Esophagus squamous epithelium (tissue), 5 donors: Measurements from ENCODE around the gene NKD2. TPM values are rescaled to one million over a fixed set of nuclear protein-coding genes. Genes with fewer than 3 reads are reported as not detected.

Source experiments
- DNase-seq: peaks from one replicate; lab custom pipeline; 2025; lab: John Stamatoyannopoulos, UW
- H3K27ac ChIP-seq, 4 donors: fragments of 200-600 bp; sonication (generic); one replicate each; pipeline ENCODE4 v1.5.1; 2016 to 2019; ENCODE audit warnings: mild to moderate bottlenecking in 1 of 4
- H3K27me3 ChIP-seq, 4 donors: fragments of 200-600 bp; sonication (generic); 1 replicate in 3 of 4; 2 replicates in 1 of 4; pipeline versions ENCODE4 v1.5.1 to v1.6.0; 2017 to 2021; ENCODE audit warnings: antibody characterized with exemption in 1 of 4
- H3K36me3 ChIP-seq, 3 donors: fragments of 200-600 bp; sonication (generic); one replicate each; pipeline ENCODE4 v1.5.1; 2016 to 2019
- H3K4me1 ChIP-seq, 3 donors: fragments of 200-600 bp; sonication (generic); one replicate each; pipeline ENCODE4 v1.5.1; 2017 to 2019
- H3K4me3 ChIP-seq, 4 donors: fragments of 200-600 bp; sonication (generic); 1 replicate in 3 of 4; 2 replicates in 1 of 4; pipeline ENCODE4 v1.5.1; 2016 to 2019; ENCODE audit warnings: mild to moderate bottlenecking in 2 of 4, moderate library complexity in 1 of 4
- H3K9me3 ChIP-seq, 3 donors: fragments of 200-600 bp; sonication (generic); one replicate each; pipeline ENCODE4 v1.5.1; 2016 to 2019
- CTCF ChIP-seq, 6 experiments: fragments of 450-650 bp in 4 of 6; fragments of 200-600 bp in 2 of 6; sonication (generic) in 2 of 6; IDR thresholded peaks; one replicate each; pipeline ENCODE4 v1.5.1; 2016 to 2019; ENCODE audit warnings: antibody characterized with exemption in 6 of 6, mild to moderate bottlenecking in 4 of 6, moderate library complexity in 4 of 6
- POLR2A ChIP-seq, 4 donors: fragments of 450-650 bp; IDR thresholded peaks; one replicate each; pipeline ENCODE4 v1.6.1; 2017; ENCODE audit warnings: antibody characterized with exemption in 4 of 4, mild to moderate bottlenecking in 4 of 4, moderate library complexity in 3 of 4
- WGBS, 2 donors: methylation state at CpG; one replicate each; pipeline ENCODE4 v1.1.5; 2018; 5-methylcytosine and 5-hydroxymethylcytosine counted together
- intact Hi-C: fragments of 100-400 bp; cut with DNase I; formaldehyde crosslinking; loops from one replicate; pipeline ENCODE4 v1.15.0; 2022
- total RNA-seq, 4 donors: library from RNA; depleted of rRNA; stranded (reverse); fragments of >200 nt; gene quantifications; one replicate each; pipeline ENCODE4 v1.1.0, GENCODE V29; 2016
- donor health status: DM: yes; HTN: yes; CAD: no.

NKD2 gene
- total RNA-seq, 4 donors from 2014 or later = 1.2 to 11.3 (median 1.5) TPM

GRCh38 chr5:1041225-1042143 lies 32.9 kb downstream of the NKD2 start:
- WGBS, 2 donors = 66 to 73% methylated on average over 15 of the region's 15 CpGs
- no peak overlapping the region for H3K27ac ChIP-seq
- intact Hi-C loops = no loop called here
- no peak for DNase-seq
- H3K36me3 ChIP-seq = no peaks in the 10 kb centered on the region
- no peaks in the 10 kb centered on the region for H3K4me1 ChIP-seq
- H3K9me3 ChIP-seq = no peaks in the 10 kb centered on the region
- H3K4me3 ChIP-seq = no peak overlapping the region
- no peaks in the 10 kb centered on the region for H3K27me3 ChIP-seq
- TF ChIP-seq CTCF (IDR thresholded peaks at IDR 0.05) (no peak), POLR2A (IDR thresholded peaks at IDR 0.05) (no peak)

DNA sequence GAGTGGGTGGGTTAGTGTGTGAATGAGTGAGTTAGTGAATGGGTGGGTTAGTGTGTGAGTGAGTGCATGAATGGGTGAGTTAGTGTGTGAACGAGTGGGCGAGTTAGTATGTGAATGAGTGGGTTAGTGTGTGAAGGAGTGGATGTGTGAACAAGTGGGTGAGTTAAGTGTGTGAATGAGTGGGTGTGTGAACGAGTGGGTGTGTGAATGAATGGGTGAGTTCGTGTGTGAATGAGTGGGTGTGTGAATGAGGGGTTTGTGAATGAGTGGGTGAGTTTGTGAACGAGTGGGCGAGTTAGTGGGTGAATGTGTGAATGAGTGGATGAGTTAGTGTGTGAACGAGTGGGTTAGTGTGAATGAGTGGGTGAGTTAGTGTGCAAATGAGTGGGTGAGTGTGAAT lies 34.0 kb downstream of the NKD2 start:
- H3K27ac ChIP-seq = no peak overlapping the region
- intact Hi-C loops = no loop called here
- no peaks in the 10 kb centered on the region for H3K9me3 ChIP-seq
- WGBS, 2 donors = 83% methylated on average over 7 of the region's 7 CpGs
- DNase-seq = no peak
- H3K4me1 ChIP-seq = no peaks in the 10 kb centered on the region
- no peak overlapping the region for H3K4me3 ChIP-seq
- no peaks in the 10 kb centered on the region for H3K27me3 ChIP-seq
- no peaks in the 10 kb centered on the region for H3K36me3 ChIP-seq
- no peak for TF ChIP-seq POLR2A (IDR thresholded peaks at IDR 0.05)
- TF ChIP-seq CTCF (IDR thresholded peaks at IDR 0.05) = no peak

DNA sequence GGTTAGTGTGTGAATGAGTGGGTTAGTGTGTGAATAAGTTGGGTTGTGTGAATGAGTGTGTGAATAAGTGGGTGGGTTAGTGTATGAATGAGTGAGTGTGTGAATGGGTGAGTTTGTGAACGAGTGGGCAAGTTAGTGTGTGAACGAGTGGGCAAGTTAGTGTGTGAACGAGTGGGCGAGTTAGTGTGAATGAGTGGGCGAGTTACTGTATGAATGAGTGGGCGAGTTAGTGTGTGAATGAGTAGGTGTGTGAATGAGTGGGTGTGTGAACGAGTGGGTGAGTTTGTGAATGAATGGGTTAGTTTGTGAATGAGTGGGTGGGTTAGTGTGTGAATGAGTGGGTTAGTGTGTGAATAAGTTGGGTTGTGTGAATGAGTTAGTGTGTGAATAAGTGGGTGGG lies 34.7 kb downstream of the NKD2 start:
- no peaks in the 10 kb centered on the region for H3K27me3 ChIP-seq
- DNase-seq = no peak
- TF ChIP-seq CTCF (IDR thresholded peaks at IDR 0.05) (no peak), POLR2A (IDR thresholded peaks at IDR 0.05) (no peak)
- WGBS, 2 donors = 84 to 86% methylated on average over 7 of the region's 7 CpGs
- H3K4me1 ChIP-seq = no peaks in the 10 kb centered on the region
- no peak overlapping the region for H3K27ac ChIP-seq
- H3K4me3 ChIP-seq = no peak overlapping the region
- H3K36me3 ChIP-seq = no peaks in the 10 kb centered on the region
- H3K9me3 ChIP-seq = no peaks in the 10 kb centered on the region
- intact Hi-C loops = no loop called here

GRCh38 chr5:1044117-1044516 lies 35.5 kb downstream of the NKD2 start:
- H3K36me3 ChIP-seq = no peaks in the 10 kb centered on the region
- no peak for DNase-seq
- no peaks in the 10 kb centered on the region for H3K27me3 ChIP-seq
- 86 to 88% methylated on average over 5 of the region's 5 CpGs for WGBS, 2 donors
- H3K4me3 ChIP-seq = no peak overlapping the region
- H3K4me1 ChIP-seq = no peaks in the 10 kb centered on the region
- TF ChIP-seq CTCF (IDR thresholded peaks at IDR 0.05) (no peak), POLR2A (IDR thresholded peaks at IDR 0.05) (no peak)
- no peaks in the 10 kb centered on the region for H3K9me3 ChIP-seq
- intact Hi-C loops = no loop called here
- H3K27ac ChIP-seq = no peak overlapping the region

GRCh38 chr5:1045960-1046560 lies 37.5 kb downstream of the NKD2 start:
- no peak for DNase-seq
- Histone ChIP-seq H3K9me3 (no peaks in the 10 kb centered on the region), H3K36me3 (peaks cover 0 to 5% (median 0%) of the 10 kb centered on the region in 3 donors), H3K4me3 (no peak overlapping the region), H3K27ac (no peak overlapping the region), H3K27me3 (no peaks in the 10 kb centered on the region), H3K4me1 (no peaks in the 10 kb centered on the region)
- 79 to 85% methylated on average over 9 of the region's 9 CpGs for WGBS, 2 donors
- intact Hi-C loops = no loop called here
- TF ChIP-seq CTCF (IDR thresholded peaks at IDR 0.05) = no peak
- no peak for TF ChIP-seq POLR2A (IDR thresholded peaks at IDR 0.05)
